Embryonic facial prominence (tissue), 1 donor: ENCODE results near the gene VPREB1.
"Not testable (repeated sequence)": the region's sequence is repeated elsewhere in the genome, so short reads cannot be mapped to it uniquely, and the experiment has no call there.

ENCODE experiments used
- DNase-seq: peaks from one replicate; pipeline ENCODE4 v3.0.0-alpha.2; 2016; ENCODE audit errors: extremely low spot score

Gene VPREB1

GRCh38 chr22:22244316-22245250, at the start of gene VPREB1:
Gene VPREB1 (plus strand): TSS chr22:22244786. CDS start chr22:22244814, 28 bp downstream.
- no peak for DNase-seq

DNA sequence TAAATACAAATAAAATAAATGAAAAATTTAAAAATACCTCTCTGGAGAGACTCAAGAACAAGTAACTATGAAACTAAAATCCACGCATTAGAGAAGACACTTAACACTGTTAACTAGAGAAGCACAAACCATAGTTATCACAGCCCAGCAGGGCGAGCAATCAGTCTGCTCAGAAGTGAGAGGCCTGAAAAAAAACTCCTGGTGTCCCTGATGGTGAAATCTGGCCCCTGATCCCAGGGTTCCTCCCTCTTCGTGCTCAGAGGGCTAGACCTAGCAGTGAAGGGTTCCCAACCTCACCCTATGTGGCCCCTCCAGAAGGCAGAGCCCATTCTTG, 49.7 kb upstream of the VPREB1 start:
- no peak for DNase-seq

DNA sequence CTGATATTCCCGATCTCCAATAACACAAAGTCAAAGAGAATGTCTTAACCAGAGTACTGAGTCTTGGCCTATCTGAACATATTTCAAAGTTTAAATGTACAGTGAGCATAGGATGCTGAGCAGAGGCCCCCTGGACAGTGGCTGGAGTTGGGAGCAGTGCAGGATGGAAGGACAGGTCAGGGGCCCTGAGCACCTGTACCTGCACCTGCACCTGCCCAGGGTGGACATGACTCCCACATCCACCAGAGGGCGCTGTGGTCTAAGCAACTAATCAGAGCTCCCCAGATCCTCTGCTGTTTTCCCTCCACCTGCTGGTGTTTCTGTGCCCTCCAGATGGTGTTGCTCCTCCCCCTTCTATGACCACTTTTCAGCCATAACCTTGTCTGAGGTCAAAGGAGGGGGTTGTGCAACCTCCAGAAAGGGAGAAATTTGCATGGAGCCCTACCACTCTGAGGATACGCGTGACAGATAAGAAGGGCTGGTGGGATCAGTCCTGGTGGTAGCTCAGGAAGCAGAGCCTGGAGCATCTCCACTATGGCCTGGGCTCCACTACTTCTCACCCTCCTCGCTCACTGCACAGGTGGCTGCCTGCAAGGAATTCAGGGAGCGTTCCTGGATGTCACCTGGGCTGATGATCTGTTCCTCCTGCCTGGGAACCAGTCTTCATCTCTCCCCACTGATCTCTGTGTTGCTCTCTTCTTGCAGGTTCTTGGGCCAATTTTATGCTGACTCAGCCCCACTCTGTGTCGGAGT, 49.1 kb upstream of the VPREB1 start:
- DNase-seq: no peak

GRCh38 chr22:22196018-22196533, 48.5 kb upstream of the VPREB1 start:
- DNase-seq: no peak

DNA sequence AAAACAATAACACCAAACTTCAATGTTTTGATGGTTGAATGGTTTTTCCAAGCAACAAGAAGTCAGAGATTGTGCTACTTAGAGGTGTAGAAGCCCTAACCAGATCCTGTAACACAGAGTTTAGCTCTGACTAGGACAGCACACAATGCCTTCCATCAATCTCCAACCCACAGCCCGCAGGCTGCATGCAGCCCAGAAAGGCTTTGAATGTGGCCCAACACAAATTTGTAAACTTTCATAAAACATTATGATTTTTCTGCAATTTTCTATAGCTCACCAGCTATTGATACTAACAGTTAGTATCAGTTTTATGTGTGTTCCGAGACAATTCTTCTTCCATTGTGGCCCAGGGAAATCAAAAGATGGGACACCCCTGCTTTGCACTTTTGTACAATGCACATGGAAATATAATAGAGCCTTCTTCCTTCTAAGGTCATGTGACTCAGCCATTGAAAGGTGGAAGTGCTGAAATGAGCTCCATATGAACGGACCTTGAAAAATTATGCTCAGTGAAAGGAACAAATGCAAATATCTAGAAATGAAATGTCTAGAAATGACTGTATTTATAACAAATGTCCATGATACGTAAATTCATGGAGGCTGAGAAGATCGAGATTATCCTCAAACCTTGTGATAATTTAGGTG, 47.6 kb upstream of the VPREB1 start:
- no peak for DNase-seq

DNA sequence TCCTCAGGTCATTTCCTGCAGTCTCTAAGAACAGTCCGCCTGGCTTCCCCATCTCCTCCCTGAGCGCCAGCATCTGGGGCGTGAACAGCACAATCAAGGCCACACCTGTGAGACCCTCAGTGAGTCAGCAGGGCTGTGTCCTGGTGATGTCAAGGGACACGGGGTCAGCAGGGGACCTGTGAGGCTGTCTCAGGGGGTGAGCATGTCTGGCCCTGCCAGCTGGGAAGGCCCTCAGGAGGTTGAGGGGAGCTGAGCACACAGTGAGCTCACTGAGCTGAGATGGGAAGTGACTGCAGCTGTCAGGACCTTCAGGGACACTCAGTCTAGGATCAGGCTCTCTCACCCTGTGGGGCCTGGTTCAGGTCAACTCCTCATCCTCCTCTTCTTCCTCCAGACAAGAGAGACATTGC, 46.6 kb upstream of the VPREB1 start:
- no peak for DNase-seq

DNA sequence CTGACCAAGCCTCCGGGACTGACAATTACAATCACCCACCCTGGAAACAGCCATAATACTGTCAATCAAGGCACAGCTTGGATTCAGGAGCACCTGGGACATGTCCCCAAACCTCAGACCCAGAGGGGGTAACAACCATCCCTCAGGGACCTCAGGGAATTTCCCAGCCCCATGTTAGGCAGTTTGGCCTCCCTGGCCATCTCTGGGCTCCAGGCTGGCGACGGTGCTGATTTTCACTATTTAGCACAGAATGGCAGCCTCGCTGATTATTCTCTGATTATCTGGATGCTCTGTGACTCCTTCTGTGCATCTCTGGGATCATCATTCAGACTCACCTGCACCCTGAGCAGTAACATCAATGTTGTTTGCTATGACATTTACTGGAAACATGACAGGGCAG, 45.8 kb upstream of the VPREB1 start:
- DNase-seq: no peak

DNA sequence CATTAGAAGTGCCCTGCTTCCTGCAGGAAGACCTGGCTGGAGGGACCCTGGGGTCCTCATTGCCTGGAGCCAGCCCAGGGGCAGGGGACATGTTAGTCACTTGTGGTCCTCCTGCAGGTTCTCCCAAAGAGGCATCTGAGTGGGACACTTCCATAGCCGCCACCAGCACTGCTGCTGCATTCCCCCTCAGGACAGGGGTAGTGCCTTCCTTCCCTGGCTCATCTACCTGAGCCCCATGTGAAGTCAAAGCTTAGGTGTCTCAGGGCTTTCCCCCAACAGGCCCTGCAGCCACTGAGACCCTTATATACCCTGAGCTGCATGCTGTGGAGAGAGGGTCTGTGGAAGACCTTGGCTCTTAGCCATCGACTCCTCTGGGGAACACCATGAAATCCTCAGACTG, 45.0 kb upstream of the VPREB1 start:
- no peak for DNase-seq

DNA sequence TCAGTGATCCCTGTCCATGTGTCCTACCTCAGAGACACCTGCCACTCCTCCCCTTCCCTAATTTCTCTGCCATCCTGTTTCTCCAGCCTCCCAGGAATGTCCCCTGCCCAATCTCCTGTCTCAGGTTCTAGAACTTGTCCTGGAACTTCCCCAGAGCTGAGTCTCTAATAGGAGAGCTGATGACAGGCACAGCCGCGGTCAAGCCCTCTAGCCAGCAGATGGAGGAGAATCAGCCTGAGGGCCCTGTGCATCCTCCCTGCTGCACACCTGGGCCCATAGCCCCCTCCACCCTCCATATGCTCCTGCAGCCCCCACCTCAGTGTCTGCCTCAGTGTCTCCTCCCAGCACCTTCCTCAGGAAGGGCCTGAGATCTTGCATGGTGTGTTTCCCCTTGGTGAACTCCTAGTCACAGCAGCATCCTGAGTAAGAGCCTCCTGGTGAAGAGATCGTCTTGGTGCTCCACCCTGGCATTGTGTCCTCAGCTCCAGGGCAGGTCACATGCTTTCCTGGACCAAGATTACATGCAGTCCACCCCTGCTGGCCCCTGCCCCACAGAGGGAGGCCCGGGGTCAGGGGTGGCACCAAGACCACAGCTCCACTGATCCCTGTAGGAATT, 43.9 kb upstream of the VPREB1 start:
- no peak for DNase-seq

GRCh38 chr22:22201185-22201929, 43.2 kb upstream of the VPREB1 start:
- no peak for DNase-seq

DNA sequence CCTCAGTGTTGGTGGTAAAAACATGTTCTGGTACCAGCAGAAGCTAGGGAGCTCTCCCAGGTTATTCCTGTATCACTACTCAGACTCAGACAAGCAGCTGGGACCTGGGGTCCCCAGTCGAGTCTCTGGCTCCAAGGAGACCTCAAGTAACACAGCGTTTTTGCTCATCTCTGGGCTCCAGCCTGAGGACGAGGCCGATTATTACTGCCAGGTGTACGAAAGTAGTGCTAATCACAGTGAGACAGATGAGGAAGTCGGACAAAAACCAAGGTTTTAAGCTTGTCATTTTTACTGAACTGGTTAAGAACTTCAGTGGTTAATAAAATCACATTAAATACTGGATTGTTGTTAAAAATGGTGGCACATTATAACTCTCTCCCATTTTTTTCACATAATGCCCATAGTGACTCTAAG, 42.6 kb upstream of the VPREB1 start:
- DNase-seq: no peak

DNA sequence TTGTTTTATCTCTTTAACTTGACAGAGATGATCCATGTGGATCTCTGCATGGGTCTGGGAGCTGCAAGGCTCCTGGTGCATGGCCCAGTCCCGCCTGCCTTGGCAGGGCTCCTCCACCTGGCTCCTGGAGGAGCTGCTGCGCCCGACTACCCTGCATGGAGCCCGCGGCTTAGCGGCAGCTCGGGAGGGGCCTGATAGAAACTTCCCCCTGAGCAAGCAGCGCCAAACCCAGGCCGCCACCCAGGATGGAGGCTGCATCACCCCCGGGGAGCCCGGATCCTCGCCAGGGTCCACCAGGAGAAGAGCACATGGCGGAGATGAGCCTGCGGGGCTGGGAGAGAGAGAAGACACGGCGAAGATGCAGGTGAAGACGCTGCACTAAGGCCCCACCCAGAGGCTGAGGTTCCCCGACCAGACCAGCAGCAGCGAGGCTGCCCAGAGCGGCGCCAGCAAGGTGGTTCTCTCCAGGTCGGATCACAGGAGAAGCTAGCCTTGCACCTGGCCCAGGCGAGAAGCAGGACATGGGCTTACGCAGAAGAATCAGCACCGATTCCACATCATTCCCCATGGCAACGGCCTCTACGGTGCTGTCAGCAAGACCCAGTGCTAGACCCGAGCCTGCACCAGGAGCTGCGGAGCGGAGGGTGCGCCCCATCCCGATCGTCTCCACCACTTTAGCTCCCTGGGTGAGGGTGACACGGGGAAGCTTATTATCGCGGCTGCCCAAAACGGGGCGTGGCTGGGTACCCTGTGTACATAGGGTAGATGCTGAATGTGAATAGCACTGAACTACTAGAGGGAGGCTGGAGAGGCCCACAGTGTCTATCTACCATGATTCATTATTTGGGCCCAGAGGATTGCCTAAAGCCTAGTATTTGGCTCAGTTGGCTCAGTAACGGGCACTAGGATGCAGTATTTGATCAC, 41.3 kb upstream of the VPREB1 start:
- no peak for DNase-seq

DNA sequence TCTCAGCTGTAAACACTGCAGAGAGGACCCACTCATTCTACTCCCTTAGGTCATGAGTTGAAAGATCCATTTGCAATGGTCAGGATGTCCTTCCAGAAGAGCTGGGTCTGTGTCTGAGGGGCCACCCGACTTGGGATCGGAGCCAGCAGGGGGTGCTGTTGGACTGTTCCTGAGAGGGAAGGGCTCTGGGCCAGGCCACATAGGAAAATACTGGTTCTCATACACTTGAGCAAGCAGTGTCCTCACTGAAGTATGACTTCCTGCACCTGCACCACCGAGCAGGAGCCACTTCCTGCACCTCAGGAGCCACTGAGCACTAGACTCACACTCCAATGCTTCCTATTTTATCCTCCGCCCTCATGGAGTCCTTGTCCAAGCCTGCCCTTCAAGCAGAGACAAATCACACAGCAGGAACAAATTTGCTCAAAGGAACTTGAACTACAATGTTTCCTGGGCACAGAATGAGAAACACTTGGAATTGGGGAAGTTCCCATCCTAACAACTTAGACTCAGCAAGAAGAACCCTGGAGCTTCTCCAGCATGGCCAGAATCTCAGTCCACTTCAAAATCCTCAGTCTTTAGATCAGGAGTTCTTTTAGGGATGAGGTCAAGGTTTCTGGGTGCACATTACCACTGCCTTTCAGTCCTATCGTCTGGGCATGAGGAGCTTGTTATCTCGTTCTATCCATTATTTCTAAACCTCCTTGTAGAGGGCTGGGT, 36.6 kb upstream of the VPREB1 start:
- no peak for DNase-seq

DNA sequence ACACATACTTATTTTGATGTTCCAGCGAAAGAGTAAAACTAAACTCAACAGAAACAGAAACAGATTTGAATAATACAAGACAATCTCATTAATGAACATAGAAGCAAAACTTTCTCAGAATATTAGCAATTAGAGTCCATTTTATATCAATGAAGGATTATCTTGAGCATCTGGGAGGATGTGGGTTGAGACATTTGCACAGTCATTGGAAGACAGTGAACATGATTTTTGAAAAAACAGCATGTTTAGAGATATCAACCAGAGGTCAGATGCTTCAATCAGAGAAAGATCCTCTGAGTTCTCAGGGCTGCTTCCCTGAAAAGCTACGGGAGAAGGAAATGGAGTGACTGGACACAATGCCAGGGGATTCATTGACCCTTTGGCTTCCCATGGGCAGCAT, 35.9 kb upstream of the VPREB1 start:
- no peak for DNase-seq

- not testable (repeated sequence) for DNase-seq
These were observed 35.4 kb upstream of the VPREB1 start for GRCh38 chr22:22209080-22209640.

- no peak for DNase-seq
These were observed 34.2 kb upstream of the VPREB1 start for GRCh38 chr22:22210375-22210774.

GRCh38 chr22:22210889-22211833, 33.4 kb upstream of the VPREB1 start:
- DNase-seq: no peak

- DNase-seq: no peak
These were observed 31.4 kb upstream of the VPREB1 start for GRCh38 chr22:22213231-22213630.
